Urothelium cell line (cell line): ENCODE measurements around the gene SLC38A9.
"Not testable (repeated sequence)": the region's sequence is repeated elsewhere in the genome, so short reads cannot be mapped to it uniquely, and the experiment has no call there.

Source experiments
- DNase-seq: peaks from one replicate; pipeline ENCODE4 v3.0.0; 2011; ENCODE audit warnings: low spot score, mixed read lengths
- FAIRE-seq: peaks from 2 replicates; lab custom pipeline; 2011; peaks lifted over from hg19 to GRCh38; lab: Jason Lieb, UNC

Gene SLC38A9

GRCh38 chr5:55711507-55712022, 559 bp downstream of the SLC38A9 start:
- no peak for DNase-seq

DNA sequence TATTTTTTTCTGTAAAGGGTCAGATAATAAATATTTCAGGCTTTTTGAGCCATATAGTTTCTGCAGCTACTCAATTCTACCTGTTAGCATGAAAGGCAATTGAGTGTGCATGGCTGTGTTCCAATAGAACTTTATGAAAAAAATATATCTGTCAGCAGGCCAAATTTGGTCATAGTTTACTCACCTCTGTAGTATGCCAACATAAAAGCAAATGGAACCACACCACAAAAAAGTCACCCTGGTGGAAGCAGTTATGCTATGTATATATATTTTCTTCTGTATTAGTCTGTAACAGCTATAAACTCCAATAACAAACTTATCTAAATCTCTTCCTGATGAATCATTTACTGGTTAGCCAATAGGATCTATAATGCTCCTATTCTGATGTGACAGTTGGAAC, 3.4 kb downstream of the SLC38A9 start:
- FAIRE-seq (no peak), DNase-seq (no peak)

More at GRCh38 chr5:55711507-55712022, 559 bp downstream of the SLC38A9 start:
- FAIRE-seq: no peak

GRCh38 chr5:55706230-55706629, 5.9 kb downstream of the SLC38A9 start:
- DNase-seq: no peak
- no peak for FAIRE-seq

- no peak for DNase-seq
- FAIRE-seq: no peak
Measured at GRCh38 chr5:55702598-55703345, 9.4 kb downstream of the SLC38A9 start.

DNA sequence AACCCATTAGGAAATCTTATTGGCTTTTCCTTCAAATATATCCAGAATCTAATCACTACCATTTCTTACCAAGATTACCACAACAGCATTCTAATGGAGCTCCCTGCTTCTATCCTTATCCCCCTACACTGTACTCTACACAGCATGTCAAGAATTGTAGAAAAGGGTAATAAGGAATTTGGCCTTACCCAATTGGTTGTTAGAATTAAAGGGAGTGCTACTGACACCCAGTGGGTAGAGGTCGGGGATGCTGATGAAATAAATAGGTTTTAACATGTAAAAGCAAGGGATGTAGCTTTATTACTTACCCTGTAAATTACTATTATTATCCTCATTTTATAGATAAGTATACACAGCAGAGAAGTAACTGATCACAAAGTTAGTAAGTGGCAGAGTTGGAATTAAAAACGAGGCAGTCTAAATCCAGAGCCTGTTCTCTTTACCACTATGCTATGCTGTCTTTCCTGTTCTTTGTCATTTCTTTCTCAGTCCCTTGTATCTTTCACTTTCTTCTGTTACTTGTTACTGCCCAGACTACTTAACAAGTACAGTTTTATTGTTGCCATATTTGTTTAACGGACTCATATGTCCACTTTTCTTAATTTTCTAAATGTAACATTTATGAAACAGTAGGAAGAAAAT, 10.5 kb downstream of the SLC38A9 start:
- FAIRE-seq (no peak), DNase-seq (no peak)

- FAIRE-seq (no peak), DNase-seq (no peak)
Measured at GRCh38 chr5:55700745-55701144, 11.4 kb downstream of the SLC38A9 start.

DNA sequence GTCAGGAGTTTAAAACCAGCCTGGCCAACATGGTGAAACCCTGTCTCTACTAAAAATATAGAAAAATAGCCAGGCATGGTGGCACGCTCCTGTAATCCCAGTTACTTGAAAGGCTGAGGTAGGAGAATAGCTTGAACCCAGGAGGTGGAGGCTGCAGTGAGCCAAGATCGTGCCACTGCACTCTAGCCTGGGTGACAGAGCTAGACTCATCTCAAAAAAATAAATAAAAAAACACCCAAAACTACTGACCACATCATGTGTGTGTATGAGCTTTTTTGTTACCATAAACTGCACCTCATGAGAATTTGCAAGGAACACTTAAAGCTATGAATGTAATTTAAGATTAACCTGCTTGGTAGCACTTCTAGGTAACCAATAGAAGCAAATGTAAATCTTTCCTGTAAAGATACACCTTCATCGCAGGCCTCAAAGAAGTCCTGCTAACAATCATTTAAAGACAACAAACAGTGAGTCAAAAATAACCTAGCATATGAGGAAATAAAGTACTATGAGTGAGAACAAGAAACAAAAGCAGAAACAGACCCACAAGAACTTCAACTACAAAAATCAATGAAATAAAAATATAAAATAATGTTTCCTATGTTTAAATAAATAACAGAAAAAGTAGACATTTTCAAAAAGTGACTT, 13.0 kb downstream of the SLC38A9 start:
- FAIRE-seq (no peak), DNase-seq (no peak)

DNA sequence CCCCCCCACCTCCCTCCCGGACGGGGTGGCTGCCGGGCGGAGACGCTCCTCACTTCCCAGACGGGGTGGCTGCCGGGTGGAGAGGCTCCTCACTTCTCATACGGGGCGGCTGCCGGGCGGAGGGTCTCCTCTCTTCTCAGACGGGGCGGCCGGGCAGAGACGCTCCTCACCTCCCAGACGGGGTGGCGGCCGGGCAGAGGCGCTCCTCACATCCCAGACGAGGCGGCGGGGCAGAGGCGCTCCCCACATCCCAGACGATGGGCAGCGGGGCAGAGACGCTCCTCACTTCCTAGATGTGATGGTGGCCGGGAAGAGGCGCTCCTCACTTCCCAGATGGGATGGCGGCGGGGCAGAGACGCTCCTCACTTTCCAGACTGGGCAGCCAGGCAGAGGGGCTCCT, 15.4 kb downstream of the SLC38A9 start:
- not testable (repeated sequence) for DNase-seq, FAIRE-seq

DNA sequence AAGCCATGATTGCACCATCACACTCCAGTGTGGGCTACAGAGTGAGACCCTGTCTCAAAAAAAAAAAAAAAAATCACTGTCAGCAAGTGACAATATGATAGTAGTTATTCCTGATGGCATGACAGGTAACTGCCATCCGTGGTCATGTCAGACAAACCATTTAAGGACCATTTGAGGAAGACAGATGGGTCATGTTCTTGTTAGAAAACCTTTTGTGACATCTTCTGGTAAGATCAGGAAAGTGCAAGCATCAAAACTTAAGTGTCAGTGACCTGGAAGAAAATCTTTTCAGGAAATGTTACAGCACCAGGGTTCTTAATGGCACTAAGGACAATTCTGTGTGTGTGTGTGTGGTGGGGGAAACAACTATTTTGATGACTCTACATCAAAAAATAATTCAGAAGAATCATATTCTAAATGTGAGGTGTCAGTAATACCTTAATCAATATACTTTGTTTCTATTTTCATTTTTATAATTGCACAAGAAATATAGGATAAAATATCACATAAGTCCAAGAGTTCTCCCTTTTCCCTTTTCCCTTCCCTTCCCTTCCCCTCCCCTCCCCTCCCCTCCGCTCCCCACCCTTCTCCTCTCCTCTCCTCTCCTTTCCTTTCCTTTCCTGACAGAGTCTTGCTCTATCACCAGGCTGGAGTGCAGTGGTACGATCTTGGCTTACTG, 17.8 kb downstream of the SLC38A9 start:
- FAIRE-seq (no peak), DNase-seq (peak; percentile 14)

- DNase-seq: no peak
- no peak for FAIRE-seq
Measured at GRCh38 chr5:55692509-55692908, 19.6 kb downstream of the SLC38A9 start.

DNA sequence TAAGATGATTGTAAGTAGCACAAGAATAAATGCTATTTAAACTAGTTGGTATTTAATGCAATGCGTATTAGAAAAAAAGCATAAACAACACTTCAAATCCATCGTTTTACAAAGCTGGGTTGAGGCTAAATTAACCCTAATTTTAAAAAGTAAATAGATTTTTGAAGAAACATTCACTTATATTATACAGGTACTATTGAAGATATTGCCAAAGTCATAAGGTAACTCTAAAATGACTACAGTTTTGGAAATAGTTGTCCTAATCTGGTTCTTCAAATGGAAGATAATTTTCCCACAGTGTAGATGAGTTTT, 20.1 kb downstream of the SLC38A9 start:
- FAIRE-seq: no peak
- no peak for DNase-seq

DNA sequence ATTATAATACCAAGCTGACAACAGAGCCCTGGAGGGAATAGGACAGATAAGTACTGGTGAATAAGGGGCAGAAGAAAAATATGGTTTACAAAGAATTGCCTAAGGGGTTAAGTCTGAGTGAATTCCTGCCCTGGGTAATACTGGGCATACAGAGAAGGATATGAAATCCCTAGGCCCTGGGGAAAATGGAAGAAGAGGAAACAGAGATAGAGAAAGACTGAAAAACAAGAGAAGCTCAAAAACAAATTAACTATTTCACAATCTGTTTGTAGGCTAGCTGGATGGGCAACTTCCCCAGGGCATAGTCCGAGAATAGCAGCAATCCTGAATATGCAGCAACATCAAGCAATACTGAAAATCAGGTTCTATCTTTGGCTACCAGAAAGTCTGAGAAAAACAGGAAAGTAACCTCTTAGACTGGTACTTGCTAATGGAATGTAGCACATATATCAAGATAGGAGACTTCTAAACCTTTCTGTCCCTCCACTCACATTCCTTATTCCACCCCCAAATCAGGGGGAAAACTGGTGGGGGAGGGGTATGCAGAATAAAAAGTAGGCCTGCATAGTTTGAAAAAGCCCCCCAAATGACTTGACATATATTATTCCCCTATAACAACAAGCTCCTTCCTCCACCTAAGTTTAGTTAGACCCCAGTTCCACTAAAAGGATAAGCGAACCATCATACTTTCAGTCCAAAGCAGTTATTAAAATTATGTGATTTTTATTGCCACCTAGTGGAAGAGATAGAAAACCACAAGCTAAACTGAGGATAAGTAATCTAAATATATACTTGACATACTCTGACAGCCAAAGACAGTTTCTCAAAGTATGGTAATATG, 20.6 kb downstream of the SLC38A9 start:
- DNase-seq: peak; percentile 30
- FAIRE-seq: no peak

DNA sequence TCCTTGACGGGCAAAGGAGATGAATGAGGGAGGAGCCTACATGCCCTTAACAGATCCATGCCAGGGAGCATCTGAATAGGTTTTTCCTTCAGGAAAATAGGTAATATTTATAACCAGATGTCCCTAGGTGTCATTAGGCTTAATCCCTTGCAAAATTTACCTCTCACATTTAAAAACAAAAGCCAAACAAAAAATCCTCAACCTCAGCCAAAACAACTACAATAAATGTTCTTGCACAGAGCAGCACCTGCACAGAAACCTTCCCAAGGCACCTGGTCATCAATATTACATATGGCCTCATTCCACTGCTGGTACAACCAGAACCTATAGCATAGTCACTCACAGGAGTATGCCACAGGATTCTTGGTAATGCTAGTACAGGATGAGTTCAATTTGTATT, 30.1 kb downstream of the SLC38A9 start:
- FAIRE-seq: no peak
- no peak for DNase-seq

DNA sequence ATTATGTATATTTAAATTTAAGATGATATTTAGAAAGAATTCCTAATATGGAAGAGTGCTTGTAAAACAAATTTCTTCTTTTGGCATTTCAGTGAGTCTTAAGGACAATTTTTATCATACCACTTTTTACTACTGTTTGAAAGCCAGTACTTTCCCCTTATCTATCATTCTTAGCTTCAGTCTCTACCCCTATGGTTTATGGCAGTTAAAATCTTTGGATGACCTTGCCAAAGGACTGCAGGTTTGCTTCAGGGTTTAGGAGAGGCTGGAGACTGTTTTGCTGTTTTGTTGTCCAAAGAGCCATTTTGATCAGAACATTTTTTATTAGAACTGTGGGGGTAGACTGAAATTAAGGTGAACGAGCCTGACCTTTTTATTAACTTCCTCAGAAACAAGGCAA, 30.8 kb downstream of the SLC38A9 start:
- FAIRE-seq (no peak), DNase-seq (no peak)

DNA sequence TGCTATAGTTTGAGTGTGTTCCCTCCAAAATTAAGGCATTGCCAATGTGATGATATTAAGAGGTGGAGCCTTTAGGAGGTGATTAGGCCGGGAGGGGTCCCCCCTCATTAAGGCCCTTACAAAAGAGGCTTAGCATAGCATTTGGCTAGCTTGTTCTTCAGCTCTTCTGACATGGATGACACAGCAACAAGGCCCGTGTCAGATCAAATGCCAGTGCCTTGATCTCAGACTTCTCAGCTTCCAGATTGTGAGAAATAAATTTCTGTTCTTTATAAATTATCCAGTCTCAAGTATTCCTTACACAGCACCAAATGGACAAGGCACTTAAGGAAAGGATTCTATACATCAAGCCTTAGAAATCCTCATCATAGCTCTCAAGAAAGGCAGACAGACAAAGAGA, 31.8 kb downstream of the SLC38A9 start:
- no peak for FAIRE-seq
- no peak for DNase-seq

DNA sequence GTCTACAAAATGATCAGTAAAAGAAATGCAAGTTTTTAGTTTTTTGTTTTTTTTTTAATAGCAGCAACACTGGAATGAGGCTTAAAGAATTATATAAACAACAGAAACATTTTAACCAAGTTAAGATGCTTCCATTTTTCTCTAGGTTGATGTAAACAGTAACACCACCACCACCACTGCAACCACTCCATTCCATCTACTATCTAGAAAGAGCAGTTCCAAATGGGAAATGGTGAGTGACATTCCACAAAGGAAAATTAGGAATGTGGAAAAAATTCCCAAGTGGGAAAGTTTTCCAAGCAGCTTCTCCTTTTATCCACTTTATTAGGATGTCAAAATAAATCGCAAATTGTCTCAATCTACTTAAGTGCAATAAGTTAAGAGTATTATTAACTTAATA, 32.6 kb downstream of the SLC38A9 start:
- DNase-seq (no peak), FAIRE-seq (no peak)

GRCh38 chr5:55675119-55675518, 37.0 kb downstream of the SLC38A9 start:
- FAIRE-seq (no peak), DNase-seq (no peak)

- FAIRE-seq: no peak
- DNase-seq: no peak
Measured at GRCh38 chr5:55674340-55674739, 37.8 kb downstream of the SLC38A9 start.

DNA sequence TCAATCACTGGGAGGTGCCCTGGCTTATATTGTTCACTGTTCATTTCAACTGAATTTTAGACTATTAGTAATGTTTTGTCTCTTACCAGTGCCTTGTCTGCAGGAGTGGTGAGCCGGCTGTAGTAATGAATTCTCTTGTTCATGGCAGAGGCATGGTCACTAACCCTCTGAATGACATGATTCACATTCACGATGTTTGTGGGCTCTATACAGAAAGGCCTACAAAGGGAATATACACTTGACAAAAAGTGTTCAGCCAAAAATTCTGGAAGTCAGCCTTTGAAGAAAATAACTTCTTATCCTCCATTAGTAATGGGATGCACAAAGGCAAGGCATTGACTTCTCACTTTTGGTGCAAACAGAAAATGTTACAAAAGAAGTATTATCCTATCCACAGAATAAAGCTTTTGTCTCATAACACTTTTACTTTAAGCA, 39.6 kb downstream of the SLC38A9 start:
- DNase-seq (no peak), FAIRE-seq (no peak)

GRCh38 chr5:55671975-55672374, 40.1 kb downstream of the SLC38A9 start:
- DNase-seq: no peak
- FAIRE-seq: no peak
